NCI-H1092 treated with DMSO at 0.1 percent for 48 hours (cell line): Measurements from ENCODE around the gene EEFSEC.

Source experiments
- DNase-seq: peaks from one replicate; lab custom pipeline; 2025; lab: John Stamatoyannopoulos, UW

Gene EEFSEC

DNA sequence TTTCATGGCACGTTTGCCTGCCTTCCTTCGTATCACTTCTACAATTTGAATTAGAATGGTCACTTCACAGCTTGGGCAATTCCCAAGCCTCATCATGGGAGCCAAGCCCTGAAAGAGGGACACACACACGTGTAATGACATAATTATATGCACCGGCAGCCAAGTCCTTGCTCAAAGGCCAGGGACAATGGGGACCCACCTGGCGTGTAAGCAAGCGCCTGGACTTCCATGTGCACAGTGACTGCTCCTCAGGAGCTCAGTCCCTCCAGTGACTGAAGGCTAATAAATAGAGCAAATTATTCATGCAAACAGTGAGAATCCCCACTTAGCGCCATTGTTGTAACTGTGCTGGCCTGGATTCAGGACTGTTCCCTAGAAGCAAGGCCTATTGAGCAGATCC lies 198.3 kb downstream of the EEFSEC start:
- DNase-seq: peak; percentile 64

DNA sequence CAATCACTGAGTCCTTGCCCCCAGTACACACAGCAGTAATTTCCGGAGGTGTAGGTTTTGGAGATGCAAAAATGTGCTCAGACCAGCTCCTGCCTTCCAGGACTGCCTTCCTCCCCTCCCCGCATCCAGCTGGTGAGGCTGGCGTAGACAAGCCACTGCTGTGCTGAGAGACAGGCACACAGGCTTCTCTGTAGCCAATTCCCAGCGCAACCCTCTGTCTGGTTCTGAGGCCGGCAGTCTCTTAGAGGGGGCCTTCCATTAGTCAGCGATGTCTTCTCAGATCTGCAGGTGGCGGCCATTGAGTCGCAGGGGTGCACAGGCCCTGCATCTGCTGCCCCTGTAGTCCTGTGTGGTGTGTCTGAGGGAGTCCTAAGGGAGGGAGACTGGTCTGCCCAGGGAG lies 199.0 kb downstream of the EEFSEC start:
- DNase-seq: no peak

DNA sequence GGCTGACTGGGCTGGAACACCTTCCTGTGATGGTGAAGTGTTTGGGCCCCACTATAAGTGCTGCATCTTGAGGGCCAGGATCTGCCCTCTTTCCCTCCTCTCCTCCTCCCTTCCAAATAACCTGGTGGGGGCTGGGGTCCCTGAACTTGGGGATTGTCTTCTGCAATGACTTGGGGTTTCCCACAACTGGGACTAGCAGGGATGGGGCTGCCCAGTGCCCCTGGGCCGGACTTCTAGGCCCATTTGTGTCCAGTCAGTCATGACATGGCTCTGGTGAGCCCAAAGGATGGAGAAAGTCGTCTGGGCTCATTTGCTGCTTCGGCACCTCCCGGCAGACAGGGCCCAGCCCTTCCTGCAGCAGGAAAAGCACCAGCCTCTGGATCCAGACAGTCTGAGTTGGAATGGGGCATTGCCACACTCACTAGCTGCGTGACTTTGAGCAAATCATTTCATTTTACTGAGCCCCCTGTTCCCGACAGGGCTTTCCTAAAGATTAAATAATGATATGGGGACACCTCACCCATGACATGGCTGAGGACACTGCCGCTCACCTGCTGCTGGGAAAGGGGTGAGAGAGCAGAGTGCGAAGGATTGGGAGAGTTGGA lies 200.2 kb downstream of the EEFSEC start:
- DNase-seq: no peak

DNA sequence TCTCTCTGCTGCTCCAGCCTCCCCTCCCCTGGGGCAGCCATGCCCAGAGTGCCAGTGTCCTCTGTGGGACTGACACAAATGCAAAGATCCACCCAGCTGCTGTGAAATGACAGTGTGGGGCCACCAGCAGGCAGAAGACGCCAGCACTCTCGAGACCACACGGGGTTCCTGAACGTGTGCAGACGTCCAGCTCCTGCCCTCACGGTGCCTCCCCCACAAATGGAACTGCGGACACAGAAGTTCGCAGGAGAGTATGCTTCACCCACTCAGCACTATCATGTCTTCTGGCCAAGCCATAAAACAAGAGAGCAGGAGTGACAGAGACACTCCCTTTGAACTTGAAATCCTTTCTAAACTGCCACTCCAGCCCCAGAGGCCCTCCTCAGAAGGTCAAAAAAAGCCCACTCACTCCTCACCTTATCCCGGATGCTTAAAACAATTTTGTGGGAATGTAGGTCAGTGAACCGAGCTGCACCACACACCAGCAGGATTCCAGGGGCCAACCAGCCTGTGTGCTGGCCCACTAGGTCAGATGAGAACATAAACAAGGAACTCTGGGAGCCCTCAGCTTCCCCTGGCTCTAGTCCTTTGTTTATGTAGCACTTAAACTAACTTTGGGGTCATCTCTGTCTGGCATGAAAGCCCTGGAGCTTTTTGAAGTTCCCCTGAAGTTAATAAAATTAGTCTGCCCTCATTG lies 200.9 kb downstream of the EEFSEC start:
- DNase-seq: no peak

DNA sequence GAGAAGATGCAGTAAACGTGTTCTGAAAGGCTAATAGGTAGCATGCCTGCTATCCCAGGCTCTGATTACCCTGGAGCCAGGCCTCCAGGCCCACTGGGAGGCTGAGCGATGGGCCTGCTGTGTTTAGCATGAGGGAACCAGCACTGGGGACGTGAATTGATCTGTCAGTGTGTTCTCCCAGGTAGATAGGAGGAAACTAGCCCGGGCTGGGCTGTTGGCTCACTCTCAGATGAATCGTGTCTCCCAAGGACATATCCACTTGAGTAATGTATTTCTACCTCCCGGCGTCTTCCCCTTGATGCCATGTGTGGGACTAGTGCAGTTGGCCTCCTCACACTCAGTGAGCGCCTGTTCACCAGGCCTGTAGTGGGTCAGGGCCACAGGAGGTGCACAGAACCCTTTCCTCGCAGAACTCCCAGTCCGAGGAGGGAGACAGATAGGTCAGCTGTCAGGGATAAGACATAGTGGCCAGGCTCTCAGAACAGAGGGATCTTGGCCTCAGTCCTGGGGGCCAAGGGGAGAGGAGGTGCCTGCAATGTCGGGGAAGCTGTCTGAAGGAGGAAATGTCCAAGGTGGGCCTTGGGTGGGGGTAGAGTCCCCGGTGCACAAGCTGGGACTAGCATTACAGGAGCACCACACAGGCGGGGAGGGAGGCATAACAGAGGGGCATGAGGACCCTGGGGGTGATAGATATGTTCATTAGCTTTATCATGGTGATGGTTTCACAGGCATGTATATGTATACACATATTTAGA lies 201.7 kb downstream of the EEFSEC start:
- no peak for DNase-seq

DNA sequence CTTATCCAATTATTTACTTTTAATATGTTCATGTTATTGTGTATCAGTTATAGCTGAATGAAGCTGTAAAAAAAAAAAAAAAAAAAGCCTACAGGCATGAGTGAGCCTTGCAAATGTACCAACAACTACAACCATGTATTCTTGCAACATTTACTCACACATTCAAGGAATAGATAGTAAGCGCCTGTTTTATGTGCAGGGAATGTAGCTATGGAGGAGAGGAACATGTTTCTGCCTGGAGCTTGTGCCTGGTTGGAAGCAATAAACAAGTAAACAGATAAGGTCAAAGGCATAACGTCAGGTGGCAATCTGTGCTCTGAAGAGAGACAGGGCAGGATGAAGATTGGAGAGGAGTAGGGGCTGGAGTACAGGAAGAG lies 202.2 kb downstream of the EEFSEC start:
- no peak for DNase-seq

DNA sequence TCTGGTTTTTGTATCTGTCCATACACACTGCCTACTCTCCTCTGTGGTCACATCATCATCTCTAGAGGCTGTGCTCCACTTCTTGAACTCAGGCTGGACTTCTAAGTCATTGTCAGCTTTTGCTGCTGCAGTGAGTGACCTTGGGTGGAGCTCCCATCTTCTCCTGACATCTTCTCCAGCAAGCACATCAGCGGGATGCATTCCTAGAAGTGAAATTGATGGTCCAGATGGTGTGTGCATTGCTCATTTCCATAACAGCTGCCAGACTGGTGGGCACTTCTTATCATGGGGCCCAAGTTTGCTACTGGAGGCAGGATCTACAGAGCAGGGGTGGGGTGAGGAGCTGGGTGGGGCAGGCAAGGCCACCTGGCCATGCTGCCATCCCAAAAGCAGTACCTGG lies 203.5 kb downstream of the EEFSEC start:
- no peak for DNase-seq

DNA sequence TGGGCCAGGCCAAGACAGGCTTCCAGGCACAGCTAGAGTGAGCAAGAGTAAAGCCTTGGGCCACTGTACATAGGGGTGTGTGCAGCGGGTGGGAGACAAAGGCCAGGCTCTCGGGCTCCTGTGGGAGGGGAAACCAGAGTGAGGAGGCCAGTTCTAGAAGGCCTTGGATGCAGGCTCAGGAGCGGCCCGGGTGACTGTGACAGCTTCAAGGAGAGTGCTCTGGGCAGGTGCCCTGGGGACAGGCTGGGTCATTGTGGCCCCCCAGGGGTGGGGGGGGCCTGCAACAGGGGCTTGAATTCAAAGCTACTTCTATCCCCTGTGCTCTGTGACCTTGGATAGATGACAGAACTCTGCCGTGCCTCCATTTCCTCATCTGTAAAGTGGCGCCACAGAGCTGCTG lies 204.3 kb downstream of the EEFSEC start:
- DNase-seq: no peak

DNA sequence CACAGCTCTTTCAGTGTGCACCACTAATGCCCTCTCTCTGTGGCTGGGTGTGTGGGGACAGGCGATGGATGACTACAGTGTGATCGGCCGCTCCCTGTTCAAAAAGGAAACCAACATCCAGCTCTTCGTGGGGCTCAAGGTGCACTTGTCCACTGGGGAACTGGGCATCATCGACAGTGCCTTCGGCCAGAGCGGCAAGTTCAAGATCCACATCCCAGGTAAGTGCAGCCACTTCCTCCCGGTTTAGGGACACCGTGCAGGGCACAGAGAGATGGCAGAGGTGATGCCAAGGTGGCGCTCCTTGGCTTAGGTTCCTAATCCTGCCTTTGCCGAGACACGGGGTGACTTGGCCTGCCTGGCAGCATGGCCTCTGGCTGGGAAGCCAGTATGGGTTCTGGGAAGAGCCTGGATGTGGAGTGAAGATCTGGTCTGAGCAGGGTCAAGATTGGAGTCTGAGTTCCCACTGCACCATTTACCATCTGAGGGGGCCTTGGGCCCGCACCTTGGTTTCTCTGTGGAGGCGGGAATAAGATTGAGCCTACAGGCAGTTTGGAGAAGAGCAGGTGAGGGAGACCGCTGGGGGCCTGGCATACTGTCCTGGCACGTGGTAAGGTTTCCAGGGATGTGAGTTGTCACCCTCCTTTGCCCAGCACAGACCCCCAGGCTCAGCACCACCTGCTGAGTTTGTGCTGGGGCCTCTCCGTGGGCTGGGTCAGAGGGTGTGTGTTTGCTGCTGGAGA lies 205.0 kb downstream of the EEFSEC start:
- DNase-seq: no peak

DNA sequence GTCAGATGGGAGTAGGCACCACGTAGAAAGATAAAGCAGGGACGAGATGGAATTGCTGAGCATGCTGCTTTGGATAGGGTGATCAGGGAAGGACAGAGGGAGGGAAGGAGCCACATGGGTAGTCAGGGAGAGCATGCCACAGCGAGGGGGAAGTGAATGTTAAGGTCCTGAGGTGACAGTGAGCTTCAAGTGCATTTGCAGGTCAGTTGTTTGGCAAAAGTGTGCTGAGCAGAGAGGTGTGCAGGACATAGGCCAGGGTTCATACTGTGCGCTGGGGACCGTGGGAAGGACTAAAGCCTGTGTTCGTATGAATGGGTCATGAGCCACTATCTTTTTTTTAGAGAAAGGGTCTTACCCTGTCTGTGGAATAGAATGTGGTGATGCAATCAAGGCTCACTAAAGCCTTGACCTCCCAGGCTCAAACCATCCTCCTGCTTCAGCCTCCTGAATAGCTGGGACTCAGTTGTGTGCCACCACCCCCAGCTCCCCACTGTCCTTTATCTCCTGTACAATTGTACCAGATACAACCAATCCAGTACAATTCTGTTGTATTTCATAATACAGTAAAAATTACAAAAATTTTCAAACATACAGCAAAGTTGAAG lies 205.9 kb downstream of the EEFSEC start:
- DNase-seq: no peak

DNA sequence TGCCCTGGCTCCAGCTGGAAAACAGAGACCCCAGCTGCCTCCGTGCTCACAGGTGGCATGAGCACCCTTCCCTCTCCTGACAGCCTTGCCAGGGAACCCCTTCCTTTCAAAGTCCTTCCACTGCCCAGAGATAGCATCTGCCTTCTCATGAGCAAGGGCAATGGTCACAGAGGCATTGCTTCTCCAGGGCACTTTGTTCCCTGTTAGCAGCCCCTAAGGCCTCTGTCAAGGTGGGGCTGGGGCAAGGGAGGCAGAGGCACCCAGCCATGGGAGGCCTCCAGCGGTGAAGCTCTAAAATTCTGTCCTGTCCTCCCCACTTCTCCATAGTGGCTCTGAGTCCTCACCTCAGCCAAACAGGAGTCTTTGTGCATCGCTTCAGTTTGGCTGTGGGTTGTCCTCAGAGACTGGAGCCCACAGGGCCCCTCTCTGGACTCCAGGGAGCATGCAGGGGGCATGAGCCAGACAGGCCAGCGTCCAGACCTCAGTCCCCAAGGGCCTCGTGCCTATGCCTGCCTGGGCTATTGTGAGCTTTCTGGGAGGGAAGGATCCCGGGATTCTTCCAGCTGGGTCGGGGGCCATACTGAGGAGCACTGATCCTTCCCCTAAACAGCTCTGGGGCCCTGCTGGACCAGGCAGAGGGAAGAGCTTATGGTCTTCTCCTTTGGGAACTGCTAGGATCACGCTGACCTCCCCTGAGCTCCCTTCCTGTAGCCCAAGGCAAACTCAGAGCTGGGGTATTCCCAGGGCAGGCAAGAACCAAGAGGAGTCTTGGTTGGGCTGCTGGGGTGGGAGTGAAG lies 206.8 kb downstream of the EEFSEC start:
- no peak for DNase-seq

DNA sequence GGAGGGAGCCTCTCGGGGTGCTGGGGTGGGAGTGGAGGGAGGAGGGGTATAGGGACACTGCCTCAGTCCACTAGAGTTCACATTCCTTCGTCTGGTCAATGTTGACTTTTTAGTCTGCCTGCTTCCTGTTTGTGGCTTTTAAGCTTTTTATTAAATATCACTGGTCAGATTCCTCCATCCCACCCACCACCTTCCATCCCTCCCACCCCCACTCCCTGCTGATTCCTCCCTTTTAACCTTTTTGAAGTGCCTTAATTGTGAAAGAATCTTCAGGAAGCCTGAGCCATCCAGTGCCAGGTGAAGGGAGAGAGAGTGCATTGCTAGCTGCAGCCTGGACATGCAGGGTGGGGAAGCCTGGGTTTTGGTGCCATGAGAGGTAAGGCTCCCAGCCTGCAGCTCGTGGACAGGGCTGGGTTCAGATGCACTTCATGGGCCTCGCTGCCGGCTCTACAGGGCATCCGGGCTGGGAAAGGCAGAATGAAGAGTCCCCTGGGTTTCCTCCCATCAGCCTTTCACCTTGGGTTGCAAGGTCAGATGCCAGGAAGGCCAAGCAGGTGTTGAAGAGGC lies 207.5 kb downstream of the EEFSEC start:
- DNase-seq: no peak

DNA sequence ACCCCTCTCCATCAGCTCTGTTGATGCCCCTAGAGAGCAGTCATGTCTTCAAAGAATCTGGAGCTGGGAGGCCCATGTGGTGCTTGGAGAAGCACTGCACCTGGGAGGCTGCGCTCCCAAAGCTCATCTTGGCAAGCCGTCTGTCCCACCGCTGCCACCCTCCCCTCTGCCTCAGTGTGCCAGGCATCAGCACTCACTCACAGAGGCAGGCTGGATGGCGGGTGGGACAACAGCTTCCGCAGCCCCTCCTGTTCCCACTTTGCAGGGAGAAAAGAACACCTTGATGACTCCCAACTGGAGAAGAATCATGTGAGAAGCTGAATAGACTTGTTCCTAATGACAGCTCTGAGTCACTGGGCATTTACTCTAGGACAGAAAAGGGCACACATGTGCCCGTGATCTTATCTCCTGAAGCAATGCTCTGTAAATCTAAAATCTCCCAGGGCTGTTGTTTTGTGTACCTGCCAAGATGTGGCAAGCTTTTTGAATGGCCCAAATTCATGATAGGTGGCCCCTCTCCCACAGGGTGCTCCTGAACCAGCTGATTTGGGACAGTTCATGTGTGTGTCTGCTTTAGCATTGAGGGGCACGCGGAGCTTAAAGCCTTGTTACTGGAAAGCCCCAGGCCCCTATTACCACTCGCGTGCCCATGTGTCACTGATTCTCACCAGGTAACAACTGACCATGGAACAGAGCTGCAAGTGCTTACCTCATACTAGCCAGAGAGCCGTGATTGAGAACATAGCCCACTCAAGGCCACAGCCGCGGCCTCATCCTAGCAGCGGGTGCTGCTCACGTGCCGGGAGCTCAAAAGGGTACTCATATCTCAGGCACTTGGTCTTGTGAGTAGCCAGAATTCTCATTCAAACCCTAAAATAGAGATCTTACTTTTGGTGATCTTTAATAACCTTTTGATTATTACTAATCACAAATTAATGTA lies 209.0 kb downstream of the EEFSEC start:
- no peak for DNase-seq

DNA sequence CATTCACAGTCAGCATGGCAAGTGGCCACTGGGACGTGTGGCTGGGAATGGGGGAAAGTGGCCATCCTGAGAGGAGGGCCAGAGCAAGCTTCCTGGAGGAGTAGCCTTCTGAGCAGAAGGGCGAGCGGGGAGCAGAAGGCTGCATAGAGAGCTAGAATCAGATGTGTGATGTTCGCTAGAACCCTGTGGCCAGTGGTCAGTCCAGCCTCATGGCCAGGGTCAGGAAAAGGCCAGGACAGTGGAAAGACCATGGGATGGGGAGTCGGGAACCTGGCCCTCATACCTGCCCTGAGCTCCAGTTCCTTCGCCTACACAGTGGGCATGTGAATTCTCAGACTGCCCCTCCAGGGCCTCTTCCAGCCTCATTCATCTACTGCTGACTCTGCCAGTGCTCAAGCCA lies 211.0 kb downstream of the EEFSEC start:
- no peak for DNase-seq

DNA sequence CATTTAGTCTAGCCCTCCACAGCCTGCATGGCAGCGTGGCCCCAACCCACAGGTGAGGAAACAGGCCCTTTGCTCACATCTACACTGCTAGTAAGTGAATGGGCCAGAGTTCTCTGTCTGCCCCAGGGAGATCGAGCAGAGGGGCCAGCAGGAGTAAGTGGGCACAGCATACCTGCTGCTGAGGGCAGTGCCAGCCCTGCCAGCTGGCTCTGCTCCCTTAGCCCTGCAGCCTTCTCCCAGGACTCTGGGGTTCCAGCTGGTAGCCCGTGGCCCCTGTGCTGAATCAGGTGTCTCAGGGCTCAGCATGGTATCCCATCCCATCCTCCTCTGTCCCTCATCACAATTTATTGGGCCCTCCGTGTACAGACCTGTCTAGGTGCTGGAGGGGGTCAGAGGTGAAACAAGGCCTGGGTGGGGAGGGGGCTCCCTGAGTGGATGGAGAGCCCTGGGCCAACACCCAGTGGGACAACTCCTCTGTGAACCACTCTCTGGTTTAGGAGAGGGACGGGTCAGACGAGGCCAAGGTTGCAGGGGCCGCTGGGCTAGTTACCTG lies 211.6 kb downstream of the EEFSEC start:
- DNase-seq: no peak

DNA sequence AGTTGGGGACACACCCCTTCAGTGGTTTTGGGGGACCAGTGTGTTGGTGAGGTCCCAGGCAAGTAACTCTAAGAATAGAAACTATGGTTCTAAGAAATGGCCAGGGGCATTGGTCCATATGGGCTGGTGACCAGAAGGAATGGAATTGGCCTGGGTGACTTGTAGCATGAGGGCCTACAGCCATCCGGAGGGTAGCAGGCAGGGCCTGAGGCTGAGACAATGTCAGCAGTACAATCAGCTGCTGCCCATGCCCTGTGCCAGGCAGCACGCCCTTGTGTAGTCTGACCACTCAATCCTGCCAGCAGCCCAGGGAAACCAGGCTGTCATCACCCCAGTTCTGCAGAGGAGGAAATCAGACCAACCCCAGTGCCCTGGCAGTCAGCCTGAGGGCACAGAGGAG lies 212.9 kb downstream of the EEFSEC start:
- DNase-seq: no peak

DNA sequence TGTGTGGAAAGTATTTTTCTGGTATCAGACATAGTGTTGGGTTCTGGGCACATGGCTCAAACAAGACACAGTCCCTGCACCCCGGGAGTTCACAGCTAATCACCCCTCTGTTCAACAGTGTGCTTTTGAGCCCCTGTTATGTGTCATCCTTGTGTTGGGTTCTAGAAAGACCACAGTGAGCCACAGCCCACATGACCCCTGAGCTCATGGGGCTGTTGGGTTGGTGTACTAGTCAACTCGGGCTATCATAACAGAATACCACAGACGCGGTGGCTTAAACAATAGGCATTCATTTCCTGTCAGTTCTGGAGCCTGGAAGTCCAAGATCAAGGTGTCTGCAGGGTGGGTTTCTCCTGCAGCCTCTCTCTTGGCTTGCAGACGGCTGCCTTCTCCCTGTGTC lies 213.4 kb downstream of the EEFSEC start:
- DNase-seq: no peak

DNA sequence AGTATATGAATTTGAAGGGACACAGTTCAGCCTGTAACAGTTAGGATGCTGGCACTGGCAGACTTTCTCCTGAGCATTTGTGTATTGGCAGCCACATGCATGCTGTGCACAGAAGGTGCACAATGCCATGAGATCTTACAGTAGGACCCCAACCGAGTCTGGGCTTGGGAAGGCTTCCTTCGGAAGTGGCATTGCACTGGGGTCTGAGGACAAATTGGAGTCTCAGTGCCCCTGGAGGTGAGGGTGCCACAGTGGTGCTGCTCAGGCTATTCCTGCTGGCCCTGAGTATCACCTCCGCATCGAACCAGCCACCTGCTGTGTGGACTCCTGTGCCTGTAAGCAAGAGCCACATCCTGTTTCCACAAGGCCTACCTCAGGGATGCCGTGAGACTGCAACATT lies 213.9 kb downstream of the EEFSEC start:
- no peak for DNase-seq

DNA sequence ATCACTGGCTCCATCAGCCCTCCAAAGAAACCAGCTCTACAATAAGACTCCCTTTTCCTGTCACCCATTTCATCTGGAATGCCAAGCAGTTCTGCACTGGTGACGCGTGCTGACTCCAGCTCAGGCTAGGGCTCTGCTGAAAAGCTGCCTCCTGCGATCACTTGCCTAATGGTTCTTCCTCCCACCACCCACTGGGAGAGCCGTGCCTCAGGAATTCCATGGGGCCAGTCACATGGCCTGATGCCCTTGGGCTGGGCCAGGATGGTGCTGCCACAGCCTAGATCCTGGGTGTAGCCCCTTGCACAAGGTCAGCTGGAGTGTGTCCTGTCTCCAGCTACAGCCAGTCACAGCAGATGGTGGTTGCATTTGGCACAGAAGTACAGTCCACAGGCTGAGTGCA lies 214.5 kb downstream of the EEFSEC start:
- DNase-seq: no peak

DNA sequence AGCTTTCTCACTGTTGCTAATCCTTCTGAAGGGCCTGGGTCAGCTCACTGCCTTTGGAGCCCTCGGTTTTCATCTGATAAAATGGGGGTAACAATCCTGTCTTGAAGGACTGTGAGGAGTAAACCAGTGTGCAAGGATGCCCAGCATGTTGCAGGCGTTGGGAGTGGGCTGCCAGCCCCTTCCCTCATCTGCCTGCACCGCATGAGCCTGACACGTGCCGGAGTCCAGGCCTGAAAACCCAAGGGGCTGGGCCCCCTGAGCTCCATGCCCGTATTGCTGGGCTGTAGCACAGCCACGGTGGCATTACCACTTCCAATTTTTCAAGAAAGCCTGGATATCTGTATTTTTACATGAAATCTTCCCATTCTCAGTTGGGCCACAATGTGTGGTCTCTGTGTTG lies 215.3 kb downstream of the EEFSEC start:
- DNase-seq: no peak
